Pancreas (tissue), 10 donors: ENCODE data around the gene SNAPC4. TPM values are rescaled to one million over a fixed set of nuclear protein-coding genes. Genes with fewer than 3 reads are reported as not detected.

ENCODE experiments used
- ATAC-seq, 4 donors: fragments of 200-7000 bp; cut with Tn5 transposase; one replicate each; pipeline versions ENCODE4 v1.8.0 to v1.9.1; 2020; ENCODE audit warnings: mild to moderate bottlenecking in 4 of 4, moderate library complexity in 4 of 4
- DNase-seq, 6 donors: peaks; one replicate each; pipeline ENCODE4 v3.0.0-alpha.2; 2020
- FAIRE-seq: peaks from 2 replicates; lab custom pipeline; 2012; peaks lifted over from hg19 to GRCh38; lab: Jason Lieb, UNC
- H3K27ac ChIP-seq, 4 donors: fragments of 200-600 bp; sonication (generic); 1 replicate in 3 of 4; 2 replicates in 1 of 4; pipeline versions ENCODE4 v1.5.0 to v1.8.0; 2020
- H3K27me3 ChIP-seq, 4 donors: fragments of 200-600 bp; one replicate each; pipeline ENCODE4 v1.8.0; 2021
- H3K36me3 ChIP-seq, 3 donors: fragments of 200-600 bp; sonication (generic) in 1 of 3; one replicate each; pipeline versions ENCODE4 v1.5.0 to v1.8.0; 2020 to 2021
- H3K4me1 ChIP-seq, 3 donors: fragments of 200-600 bp; one replicate each; pipeline ENCODE4 v1.8.0; 2021
- H3K4me3 ChIP-seq, 4 donors: fragments of 200-600 bp; sonication (generic) in 2 of 4; one replicate each; pipeline versions ENCODE4 v1.5.0 to v1.8.0; 2020 to 2021
- H3K9me3 ChIP-seq, 4 donors: fragments of 200-600 bp; one replicate each; pipeline ENCODE4 v1.8.0; 2021
- CTCF ChIP-seq, 4 donors: fragments of 200-600 bp; sonication (generic) in 3 of 4; IDR thresholded peaks; one replicate each; pipeline versions ENCODE4 v1.5.0 to v1.8.0; 2021; ENCODE audit warnings: antibody characterized with exemption in 4 of 4
- WGBS, 2 donors: extraction: QIAGEN DNeasy Blood & Tissue Kit; methylation state at CpG; one replicate each; pipeline ENCODE4 v1.1.7; 2013; 5-methylcytosine and 5-hydroxymethylcytosine counted together
- intact Hi-C, 3 donors: fragments of 100-400 bp; cut with DNase I; formaldehyde crosslinking; loops; one replicate each; pipeline versions ENCODE4 v1.11.1 to v1.14.2; 2022
- polyA plus RNA-seq, 2 donors: library from polyadenylated mRNA; stranded (reverse); fragments of 200-250 nt; gene quantifications; one replicate each; pipeline ENCODE4 v1.2.3, GENCODE V29; 2013
- total RNA-seq, 6 donors: library from RNA; stranded (reverse); fragmentation: NEBNext Ultra II Directional in 4 of 6; extraction: Animal tissue kit (Norgen Biotek cat#: 25700) in 4 of 6; gene quantifications; one replicate each; pipeline versions ENCODE4 v1.2.1 to v1.2.4, GENCODE V29; 2021 to 2023
- donor health status: healthy with polysubstance abuse.
- donor health status: DM: no; HTN: no; CAD: no; lungs with moderate emphysema.
- donor health status: DM: no; HTN: no; CAD: no.
- donor health status: control.
- donor health status: control.
- donor health status: Bipolar disorder and iron deficiency.
- donor health status: DM: yes; HTN: yes; CAD: no.
- donor health status: DM: no; HTN: no; CAD: no.
- donor health status: DM: no; HTN: no; CAD: no.
- donor health status: DM: yes; HTN: yes; CAD: no.

SNAPC4 gene
- total and polyA plus RNA-seq, 8 donors = 3.8 to 22.0 (median 5.2) TPM

GRCh38 chr9:136375096-136375495 lies 24.9 kb downstream of the SNAPC4 start:
- no peak for TF ChIP-seq CTCF (IDR thresholded peaks at IDR 0.05)
- Histone ChIP-seq H3K27ac (no peak overlapping the region), H3K36me3 (peaks cover 0 to 5% (median 0%) of the 10 kb centered on the region in 3 donors), H3K27me3 (no peaks in the 10 kb centered on the region), H3K4me1 (peaks cover 0 to 10% (median 4%) of the 10 kb centered on the region in 3 donors), H3K4me3 (no peak overlapping the region), H3K9me3 (no peaks in the 10 kb centered on the region)
- intact Hi-C loops = no loop called here
- FAIRE-seq = no peak
- 88 to 93% methylated on average over 12 of the region's 12 CpGs for WGBS, 2 donors
- ATAC-seq = no peak
- no peak for DNase-seq

GRCh38 chr9:136374183-136374575 lies 25.8 kb downstream of the SNAPC4 start:
- DNase-seq (no peak), ATAC-seq (no peak), FAIRE-seq (no peak)
- intact Hi-C loops = no loop called here
- 87 to 94% methylated on average over 14 of the region's 14 CpGs for WGBS, 2 donors
- no peaks in the 10 kb centered on the region for H3K27me3 ChIP-seq
- H3K27ac ChIP-seq = no peak overlapping the region
- H3K36me3 ChIP-seq = peaks cover 0 to 1% (median 0%) of the 10 kb centered on the region in 3 donors
- peaks cover 0 to 10% (median 4%) of the 10 kb centered on the region in 3 donors for H3K4me1 ChIP-seq
- no peaks in the 10 kb centered on the region for H3K9me3 ChIP-seq
- TF ChIP-seq CTCF (IDR thresholded peaks at IDR 0.05) = no peak
- no peak overlapping the region for H3K4me3 ChIP-seq

GRCh38 chr9:136373300-136374182 lies 26.4 kb downstream of the SNAPC4 start, which contains the start of gene CARD9:
CARD9 (minus strand) TSS chr9:136373669; CDS start chr9:136372078, 1,591 bp downstream.
- no peak for FAIRE-seq
- H3K27ac ChIP-seq = peak within 1 kb of the TSS in 2 of 4 donors; percentile 5 to 39

GRCh38 chr9:136372561-136373299 lies 27.2 kb downstream of the SNAPC4 start:
- H3K4me3 ChIP-seq = peak overlapping the region in 1 of 4 donors; percentile 29
- H3K27me3 ChIP-seq = no peaks in the 10 kb centered on the region
- H3K36me3 ChIP-seq = no peaks in the 10 kb centered on the region
- intact Hi-C loops = no loop called here
- FAIRE-seq (no peak), ATAC-seq (peak; percentile 44 to 83 (median 70)), DNase-seq (peak in 4 of 6 donors; percentile 52 to 64 (median 58))
- no peaks in the 10 kb centered on the region for H3K9me3 ChIP-seq
- WGBS, 2 donors = 51 to 57% methylated on average over 20 to 21 of the region's 21 CpGs
- H3K4me1 ChIP-seq = peaks cover 0 to 10% (median 4%) of the 10 kb centered on the region in 3 donors
- H3K27ac ChIP-seq = peak overlapping the region in 2 of 4 donors; percentile 37 to 39
- TF ChIP-seq CTCF (IDR thresholded peaks at IDR 0.05) = no peak

More at GRCh38 chr9:136373300-136374182, 26.4 kb downstream of the SNAPC4 start, which contains the start of gene CARD9:
- 67 to 74% methylated on average over 27 of the region's 27 CpGs for WGBS, 2 donors
- intact Hi-C loops = no loop called here
- Histone ChIP-seq H3K9me3 (no peaks in the 10 kb centered on the region), H3K36me3 (no peaks in the 10 kb centered on the region), H3K4me3 (peak within 1 kb of the TSS in 1 of 4 donors; percentile 29), H3K27me3 (no peaks in the 10 kb centered on the region), H3K4me1 (peaks cover 0 to 10% (median 4%) of the 10 kb centered on the region in 3 donors)
- DNase-seq (peak in 1 of 6 donors; percentile 46), ATAC-seq (peak in 3 of 4 donors; percentile 39 to 68 (median 54))
- TF ChIP-seq CTCF (IDR thresholded peaks at IDR 0.05) = no peak
